Activated naive CD8-positive, alpha-beta T cell treated with anti-CD3 and anti-CD28 coated beads, Interleukin-2, amount 50 U/mL, for 16 hours (primary cell): ENCODE results near the gene TMED6.

ENCODE experiments used
- DNase-seq: peaks from one replicate; pipeline ENCODE4 v3.0.0-alpha.2; 2020; ENCODE audit warnings: low read depth, low spot score

TMED6 gene

GRCh38 chr16:69351309-69352027 is at the start of gene TMED6:
Gene TMED6 (minus strand): TSS chr16:69351786. CDS start chr16:69351753, 33 bp downstream.
- DNase-seq = no peak

- DNase-seq = no peak
Observed at GRCh38 chr16:69399361-69399760, 47.8 kb upstream of the TMED6 start.

- no peak for DNase-seq
Observed at GRCh38 chr16:69397821-69398521, 46.4 kb upstream of the TMED6 start.

GRCh38 chr16:69396187-69397061 is 44.8 kb upstream of the TMED6 start:
- DNase-seq = peak; percentile 42

GRCh38 chr16:69395859-69396186 is 44.2 kb upstream of the TMED6 start:
- no peak for DNase-seq

GRCh38 chr16:69393898-69394849 is 42.6 kb upstream of the TMED6 start:
- no peak for DNase-seq

- no peak for DNase-seq
Observed at GRCh38 chr16:69386596-69386995, 35.0 kb upstream of the TMED6 start.

GRCh38 chr16:69384974-69385373 is 33.4 kb upstream of the TMED6 start:
- no peak for DNase-seq

- no peak for DNase-seq
Observed at GRCh38 chr16:69382421-69382820, 30.8 kb upstream of the TMED6 start.

- no peak for DNase-seq
Observed at GRCh38 chr16:69381231-69381630, 29.6 kb upstream of the TMED6 start.

- DNase-seq = no peak
Observed at GRCh38 chr16:69378760-69379159, 27.2 kb upstream of the TMED6 start.

GRCh38 chr16:69378036-69378435 is 26.4 kb upstream of the TMED6 start:
- DNase-seq = no peak

GRCh38 chr16:69376393-69377059 is 24.9 kb upstream of the TMED6 start:
- DNase-seq = no peak

GRCh38 chr16:69373019-69373418 is 21.4 kb upstream of the TMED6 start:
- no peak for DNase-seq

GRCh38 chr16:69371564-69371963 is 20.0 kb upstream of the TMED6 start:
- no peak for DNase-seq

GRCh38 chr16:69368866-69369265 is 17.3 kb upstream of the TMED6 start:
- DNase-seq = no peak

GRCh38 chr16:69367980-69368379 is 16.4 kb upstream of the TMED6 start:
- no peak for DNase-seq

- no peak for DNase-seq
Observed at GRCh38 chr16:69366431-69366830, 14.8 kb upstream of the TMED6 start.

- no peak for DNase-seq
Observed at GRCh38 chr16:69365901-69366300, 14.3 kb upstream of the TMED6 start.

GRCh38 chr16:69364088-69364487 is 12.5 kb upstream of the TMED6 start:
- DNase-seq = no peak

GRCh38 chr16:69363281-69363717 is 11.7 kb upstream of the TMED6 start:
- no peak for DNase-seq
